NT2/D1 (cell line): ENCODE measurements around the gene VSTM2B.

Source experiments
- DNase-seq: peaks from one replicate; pipeline ENCODE4 v3.0.0-alpha.2; 2011; ENCODE audit warnings: low read depth, low spot score
- H3K27me3 ChIP-seq: 2 replicates; pipeline ENCODE4 v1.6.0; 2011; ENCODE audit warnings: mild to moderate bottlenecking; ENCODE audit not compliant: insufficient read length, insufficient read depth
- H3K36me3 ChIP-seq: 2 replicates; pipeline ENCODE4 v1.6.1; 2011; ENCODE audit warnings: mild to moderate bottlenecking, low read length, mixed read lengths; ENCODE audit not compliant: insufficient read depth, insufficient read length
- H3K4me1 ChIP-seq: 2 replicates; pipeline ENCODE4 v1.5.1; 2011; ENCODE audit not compliant: insufficient read depth, insufficient read length
- H3K4me3 ChIP-seq: 2 replicates; pipeline ENCODE4 v1.5.1; 2011; ENCODE audit warnings: low read depth; ENCODE audit not compliant: insufficient read length
- H3K9ac ChIP-seq: 2 replicates; pipeline ENCODE4 v1.6.0; 2011; ENCODE audit warnings: low read depth; ENCODE audit not compliant: insufficient read length
- H3K9me3 ChIP-seq: 2 replicates; pipeline ENCODE4 v1.5.1; 2011; ENCODE audit warnings: mild to moderate bottlenecking, low read length; ENCODE audit not compliant: insufficient read depth
- SUZ12 ChIP-seq: IDR thresholded peaks from 2 replicates; pipeline ENCODE4 v1.6.1; 2011; ENCODE audit not compliant: insufficient read length, insufficient read depth; ENCODE audit errors: extremely low read depth
- YY1 ChIP-seq: IDR thresholded peaks from 2 replicates; pipeline ENCODE4 v1.6.1; 2011; ENCODE audit not compliant: insufficient read length, insufficient read depth
- ZNF274 ChIP-seq: IDR thresholded peaks from 2 replicates; pipeline ENCODE4 v1.6.1; 2011; ENCODE audit warnings: mild to moderate bottlenecking, low read depth, low read length

Gene VSTM2B

GRCh38 chr19:29539131-29539530 is 13.3 kb downstream of the VSTM2B start:
- Histone ChIP-seq H3K4me3 (no peak overlapping the region), H3K9me3 (no peaks in the 10 kb centered on the region), H3K27me3 (no peaks in the 10 kb centered on the region), H3K9ac (no peak overlapping the region), H3K4me1 (peaks cover 13% of the 10 kb centered on the region), H3K36me3 (no peaks in the 10 kb centered on the region)
- TF ChIP-seq YY1 (no peak), SUZ12 (no peak), ZNF274 (no peak)
- DNase-seq: no peak

GRCh38 chr19:29539670-29540069 is 13.9 kb downstream of the VSTM2B start:
- no peak for DNase-seq
- no peak overlapping the region for H3K4me3 ChIP-seq
- no peak for TF ChIP-seq SUZ12
- no peaks in the 10 kb centered on the region for H3K36me3 ChIP-seq
- no peaks in the 10 kb centered on the region for H3K27me3 ChIP-seq
- H3K9ac ChIP-seq: no peak overlapping the region
- H3K4me1 ChIP-seq: peaks cover 13% of the 10 kb centered on the region
- H3K9me3 ChIP-seq: no peaks in the 10 kb centered on the region

DNA sequence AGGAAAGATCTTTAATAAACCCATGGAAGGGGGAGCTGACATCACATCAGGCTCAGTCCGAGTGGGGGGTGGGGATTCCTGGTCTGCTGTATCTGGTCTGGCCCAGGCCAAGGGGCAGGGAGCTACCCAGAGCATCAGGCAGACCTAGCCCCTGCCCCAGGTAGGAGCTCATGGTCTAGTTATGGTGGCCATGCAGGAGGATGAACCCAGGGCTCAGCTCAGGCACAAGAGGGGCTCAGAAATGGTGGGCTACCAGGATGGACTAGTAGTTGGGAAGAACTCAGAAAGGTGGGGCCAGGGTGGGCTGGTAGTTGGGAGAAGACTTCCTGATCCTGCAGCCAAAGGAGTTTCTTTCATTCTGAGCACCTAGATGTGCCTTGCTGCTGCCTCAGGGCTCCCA is 14.3 kb downstream of the VSTM2B start:
- Histone ChIP-seq H3K4me1 (peaks cover 13% of the 10 kb centered on the region), H3K9me3 (no peaks in the 10 kb centered on the region), H3K9ac (no peak overlapping the region), H3K4me3 (no peak overlapping the region), H3K36me3 (no peaks in the 10 kb centered on the region), H3K27me3 (no peaks in the 10 kb centered on the region)
- no peak for DNase-seq
- TF ChIP-seq SUZ12 (no peak), ZNF274 (no peak), YY1 (no peak)

- no peak for DNase-seq
- Histone ChIP-seq H3K4me3 (no peak overlapping the region), H3K36me3 (no peaks in the 10 kb centered on the region), H3K9me3 (no peaks in the 10 kb centered on the region), H3K27me3 (no peaks in the 10 kb centered on the region), H3K4me1 (peaks cover 5% of the 10 kb centered on the region), H3K9ac (no peak overlapping the region)
- TF ChIP-seq YY1: no peak
- no peak for TF ChIP-seq SUZ12
- no peak for TF ChIP-seq ZNF274
Observed at GRCh38 chr19:29541473-29542253, 15.9 kb downstream of the VSTM2B start.

DNA sequence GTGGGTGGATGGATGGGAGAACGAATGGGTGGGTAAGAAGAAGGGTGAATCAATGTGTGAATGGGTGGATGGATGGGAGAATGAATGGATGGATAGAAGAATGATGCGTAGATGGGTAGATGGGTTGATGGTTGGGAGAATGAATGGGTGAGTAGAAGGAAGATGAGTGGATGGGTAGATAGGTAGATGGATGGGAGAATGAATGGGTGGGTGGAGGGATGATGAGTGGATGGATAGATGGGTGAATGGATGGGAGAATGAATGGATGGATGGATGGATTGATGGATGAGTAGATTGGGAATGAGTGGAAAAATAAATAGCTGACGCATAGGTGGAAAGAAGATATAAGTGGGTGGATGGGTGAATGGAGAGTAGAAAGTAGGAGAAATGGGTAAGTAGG is 16.5 kb downstream of the VSTM2B start:
- no peaks in the 10 kb centered on the region for H3K36me3 ChIP-seq
- H3K9ac ChIP-seq: no peak overlapping the region
- H3K27me3 ChIP-seq: no peaks in the 10 kb centered on the region
- DNase-seq: no peak
- TF ChIP-seq ZNF274: no peak
- TF ChIP-seq YY1: no peak
- no peak for TF ChIP-seq SUZ12
- no peaks in the 10 kb centered on the region for H3K9me3 ChIP-seq
- peaks cover 5% of the 10 kb centered on the region for H3K4me1 ChIP-seq
- H3K4me3 ChIP-seq: no peak overlapping the region

DNA sequence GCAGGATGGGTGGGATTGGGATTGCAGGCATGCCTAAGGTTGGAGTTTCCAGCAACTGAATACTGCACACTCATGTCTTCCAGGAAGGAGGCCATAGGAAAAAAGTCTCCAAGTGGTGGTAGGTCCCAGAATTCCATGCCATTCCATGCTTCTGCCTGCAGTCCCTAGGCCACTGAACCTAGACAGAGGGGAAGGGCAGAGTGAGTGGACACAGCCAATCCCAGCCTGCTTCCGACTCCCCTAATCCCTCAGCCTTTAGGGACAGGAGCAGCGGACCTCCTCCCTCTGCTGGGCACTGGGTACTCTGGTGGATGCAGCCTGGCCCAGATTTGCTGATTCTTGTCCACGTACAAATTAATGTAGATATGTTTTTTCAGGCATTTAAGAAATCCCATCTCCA is 17.0 kb downstream of the VSTM2B start:
- Histone ChIP-seq H3K9me3 (no peaks in the 10 kb centered on the region), H3K4me3 (no peak overlapping the region), H3K9ac (no peak overlapping the region), H3K27me3 (no peaks in the 10 kb centered on the region), H3K36me3 (no peaks in the 10 kb centered on the region), H3K4me1 (peaks cover 8% of the 10 kb centered on the region)
- TF ChIP-seq SUZ12 (no peak), YY1 (no peak), ZNF274 (no peak)
- no peak for DNase-seq

DNA sequence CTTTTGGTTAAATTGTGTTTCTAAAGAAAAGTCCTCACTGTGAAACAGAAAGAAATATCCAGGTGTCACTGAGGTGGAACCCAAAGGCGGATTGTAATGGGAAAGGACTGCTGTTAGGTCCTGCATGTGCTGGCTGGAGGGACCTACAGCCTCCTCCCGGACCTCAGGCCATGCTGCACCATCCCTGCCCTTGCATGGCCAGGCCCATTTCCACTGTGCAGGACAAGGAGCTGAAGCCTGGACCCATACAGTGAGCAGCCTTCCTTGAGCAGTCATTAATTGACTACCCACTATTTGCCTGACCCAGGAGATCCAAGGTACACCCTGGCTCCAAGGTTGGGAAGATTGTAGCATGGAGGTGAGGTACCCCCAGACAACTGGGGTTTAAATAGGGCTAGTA is 17.6 kb downstream of the VSTM2B start:
- no peak for TF ChIP-seq YY1
- TF ChIP-seq ZNF274: no peak
- TF ChIP-seq SUZ12: no peak

More for the DNA sequence above, 17.6 kb downstream of the VSTM2B start:
- Histone ChIP-seq H3K9me3 (no peaks in the 10 kb centered on the region), H3K36me3 (no peaks in the 10 kb centered on the region), H3K9ac (no peak overlapping the region), H3K27me3 (no peaks in the 10 kb centered on the region), H3K4me3 (no peak overlapping the region), H3K4me1 (peaks cover 10% of the 10 kb centered on the region)
- no peak for DNase-seq
